RWPE2 (cell line): ENCODE measurements around the gene TTC28.

Experiments used
- ATAC-seq: fragments of 200-7000 bp; cut with Tn5 transposase; 3 replicates; pipeline ENCODE4 v1.9.1; 2021; ENCODE audit warnings: low read depth
- DNase-seq: peaks from one replicate; pipeline ENCODE4 v3.0.0-alpha.2; 2020; ENCODE audit warnings: low spot score
- H3K27ac ChIP-seq: fragments of 450-650 bp; 2 replicates; pipeline ENCODE4 v1.5.1; 2017; ENCODE audit warnings: mild to moderate bottlenecking; ENCODE audit not compliant: poor library complexity, severe bottlenecking
- H3K27me3 ChIP-seq: fragments of 250-450 bp; sonication (Bioruptor Pico); 2 replicates; pipeline ENCODE4 v1.5.1; 2021; ENCODE audit warnings: mild to moderate bottlenecking, moderate library complexity; ENCODE audit not compliant: insufficient read depth, poor library complexity, severe bottlenecking
- H3K36me3 ChIP-seq: fragments of 250-450 bp; sonication (Bioruptor Pico); 2 replicates; pipeline ENCODE4 v1.5.1; 2020; ENCODE audit warnings: low read depth, mild to moderate bottlenecking, moderate library complexity
- H3K4me1 ChIP-seq: fragments of 250-450 bp; sonication (Bioruptor Pico); 2 replicates; pipeline ENCODE4 v1.5.1; 2021; ENCODE audit warnings: mild to moderate bottlenecking, moderate library complexity; ENCODE audit not compliant: insufficient read depth, poor library complexity, severe bottlenecking
- H3K4me3 ChIP-seq: fragments of 250-450 bp; sonication (Bioruptor Pico); 2 replicates; pipeline ENCODE4 v1.5.1; 2021; ENCODE audit warnings: mild to moderate bottlenecking, moderate library complexity; ENCODE audit not compliant: severe bottlenecking
- H3K9me3 ChIP-seq: fragments of 250-450 bp; sonication (Bioruptor Pico); 2 replicates; pipeline ENCODE4 v1.5.1; 2021; ENCODE audit warnings: mild to moderate bottlenecking, moderate library complexity; ENCODE audit not compliant: severe bottlenecking
- CTCF ChIP-seq: fragments of 450-650 bp; IDR thresholded peaks from one replicate; pipeline ENCODE4 v1.5.1; 2017; ENCODE audit warnings: mild to moderate bottlenecking, moderate library complexity; ENCODE audit not compliant: poor library complexity, severe bottlenecking

Gene TTC28

GRCh38 chr22:28154861-28155260 lies 524.8 kb downstream of the TTC28 start:
- Histone ChIP-seq H3K36me3 (no peaks in the 10 kb centered on the region), H3K9me3 (no peaks in the 10 kb centered on the region), H3K4me1 (no peaks in the 10 kb centered on the region), H3K4me3 (no peak overlapping the region), H3K27ac (no peak overlapping the region), H3K27me3 (no peaks in the 10 kb centered on the region)
- no peak for ATAC-seq
- no peak for DNase-seq
- TF ChIP-seq CTCF: no peak

- no peaks in the 10 kb centered on the region for H3K4me1 ChIP-seq
- ATAC-seq: no peak
- no peaks in the 10 kb centered on the region for H3K27me3 ChIP-seq
- TF ChIP-seq CTCF: no peak
- DNase-seq: no peak
- no peak overlapping the region for H3K27ac ChIP-seq
- H3K9me3 ChIP-seq: no peaks in the 10 kb centered on the region
- H3K4me3 ChIP-seq: no peak overlapping the region
- no peaks in the 10 kb centered on the region for H3K36me3 ChIP-seq
Measured at GRCh38 chr22:28151151-28151816, 528.4 kb downstream of the TTC28 start.

DNA sequence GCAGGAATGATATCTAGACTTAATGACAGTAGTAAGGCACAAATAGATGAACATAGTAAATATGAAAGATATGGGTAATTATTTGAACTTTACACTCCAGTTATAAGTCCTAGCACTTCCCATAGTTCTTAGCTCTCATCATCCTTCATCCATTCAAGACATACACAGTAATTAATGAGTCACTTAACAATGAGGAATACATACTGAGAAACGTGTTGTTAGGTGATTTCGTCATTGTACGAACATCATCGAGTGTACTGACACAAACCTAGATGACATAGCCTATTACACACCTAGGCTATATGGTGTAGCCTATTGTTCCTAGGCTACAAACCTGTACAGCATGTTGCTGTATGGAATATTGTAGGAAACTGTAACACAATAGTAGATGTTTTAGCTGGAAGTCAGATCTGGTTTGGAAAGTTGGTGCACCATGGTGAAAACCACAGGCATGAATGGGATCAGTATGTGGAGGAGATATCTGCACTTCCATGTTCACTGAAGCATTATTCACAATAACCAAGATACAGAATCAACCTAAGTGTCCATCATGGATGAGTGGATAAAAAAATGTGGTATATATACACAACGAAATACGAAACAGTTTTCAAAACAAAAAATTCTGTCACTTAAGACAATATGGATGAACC lies 530.7 kb downstream of the TTC28 start:
- H3K4me1 ChIP-seq: no peaks in the 10 kb centered on the region
- TF ChIP-seq CTCF: no peak
- ATAC-seq (peak; percentile 65), DNase-seq (no peak)
- no peaks in the 10 kb centered on the region for H3K9me3 ChIP-seq
- H3K36me3 ChIP-seq: no peaks in the 10 kb centered on the region
- H3K27ac ChIP-seq: no peak overlapping the region
- no peaks in the 10 kb centered on the region for H3K27me3 ChIP-seq
- H3K4me3 ChIP-seq: no peak overlapping the region

DNA sequence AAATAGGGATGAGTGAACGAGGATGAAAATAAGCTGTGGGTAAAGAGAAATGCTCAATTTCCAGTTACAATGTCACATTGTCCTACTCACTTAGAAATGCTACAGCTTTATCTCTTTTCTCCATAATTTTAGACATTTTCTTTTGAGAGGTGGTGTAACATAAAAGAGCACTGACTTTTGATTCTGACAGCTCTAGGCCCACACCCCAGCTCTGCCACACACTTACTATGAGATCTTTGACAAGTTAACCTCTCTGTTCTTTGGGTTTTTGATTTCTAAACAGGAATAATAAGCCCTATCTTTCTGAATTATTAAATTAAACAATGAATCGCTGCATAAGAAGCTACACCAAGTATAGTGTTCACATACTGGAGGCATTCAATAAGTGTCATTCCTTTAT lies 532.2 kb downstream of the TTC28 start:
- Histone ChIP-seq H3K4me3 (no peak overlapping the region), H3K36me3 (no peaks in the 10 kb centered on the region), H3K27me3 (no peaks in the 10 kb centered on the region), H3K9me3 (no peaks in the 10 kb centered on the region), H3K27ac (no peak overlapping the region), H3K4me1 (peaks cover 6% of the 10 kb centered on the region)
- ATAC-seq: no peak
- TF ChIP-seq CTCF: no peak
- DNase-seq: no peak
